Osteocyte (in vitro differentiated cells): ENCODE results near the gene MLST8. TPM values are rescaled to one million over a fixed set of nuclear protein-coding genes. Genes with fewer than 3 reads are reported as not detected.

Experiments
- DNase-seq: peaks from one replicate; pipeline ENCODE4 v3.0.0; 2021; ENCODE audit warnings: mixed read lengths; ENCODE audit not compliant: unreplicated experiment; ENCODE audit errors: extremely low spot score
- H3K27ac Mint-ChIP-seq: one replicate; pipeline ENCODE4 v1.8.0; 2021; ENCODE audit warnings: mild to moderate bottlenecking, mixed read lengths; ENCODE audit not compliant: unreplicated experiment
- H3K27me3 Mint-ChIP-seq: one replicate; pipeline ENCODE4 v1.8.0; 2021; ENCODE audit warnings: mixed read lengths; ENCODE audit not compliant: unreplicated experiment
- H3K36me3 Mint-ChIP-seq: one replicate; pipeline ENCODE4 v1.8.0; 2021; ENCODE audit warnings: mixed read lengths; ENCODE audit not compliant: unreplicated experiment
- H3K4me1 Mint-ChIP-seq: one replicate; pipeline ENCODE4 v1.8.0; 2021; ENCODE audit warnings: mixed read lengths; ENCODE audit not compliant: unreplicated experiment
- H3K4me3 Mint-ChIP-seq: one replicate; pipeline ENCODE4 v1.8.0; 2021; ENCODE audit warnings: mild to moderate bottlenecking, moderate library complexity, mixed read lengths; ENCODE audit not compliant: unreplicated experiment
- H3K9me3 Mint-ChIP-seq: one replicate; pipeline ENCODE4 v1.8.0; 2021; ENCODE audit warnings: mixed read lengths; ENCODE audit not compliant: unreplicated experiment
- total RNA-seq: library from RNA; stranded (reverse); gene quantifications from 2 replicates; pipeline ENCODE4 v1.2.1, GENCODE V29; 2021
- TF ChIP-seq, protein P1 (sequence below): fragments of 200-600 bp; sonication (generic); IDR thresholded peaks from 2 replicates; pipeline ENCODE4 v1.5.0; 2021; ENCODE audit warnings: antibody characterized with exemption, mild to moderate bottlenecking, moderate library complexity

The MLST8 gene
- total RNA-seq, 1 donor from 2014 or later = 60.2 TPM

DNA sequence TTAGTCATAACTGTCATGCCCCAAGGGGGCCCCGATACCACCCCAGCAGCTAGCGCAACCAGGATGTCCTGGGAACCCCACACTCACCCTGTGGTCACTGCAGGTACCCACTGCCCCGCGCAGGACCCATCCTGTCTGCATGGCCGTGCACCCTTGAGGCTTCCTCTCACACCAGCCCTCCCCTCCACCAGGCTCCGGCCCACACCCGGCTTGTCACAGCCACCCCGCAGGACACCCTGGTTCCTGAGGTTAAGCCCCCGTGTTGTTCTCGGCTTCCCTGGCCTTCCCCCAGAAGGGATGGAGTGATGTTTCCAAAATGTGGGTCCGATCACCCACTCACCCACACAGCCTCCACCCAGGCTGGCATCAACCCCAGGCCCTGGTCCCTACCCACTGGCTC is 38.5 kb downstream of the MLST8 start:
- no peaks in the 10 kb centered on the region for H3K27me3 Mint-ChIP-seq
- peaks cover 14% of the 10 kb centered on the region for H3K36me3 Mint-ChIP-seq
- no peak for DNase-seq
- no peak overlapping the region for H3K4me3 Mint-ChIP-seq
- H3K9me3 Mint-ChIP-seq = no peaks in the 10 kb centered on the region
- no peaks in the 10 kb centered on the region for H3K4me1 Mint-ChIP-seq
- H3K27ac Mint-ChIP-seq = no peak overlapping the region
- TF ChIP-seq, protein P1, sequence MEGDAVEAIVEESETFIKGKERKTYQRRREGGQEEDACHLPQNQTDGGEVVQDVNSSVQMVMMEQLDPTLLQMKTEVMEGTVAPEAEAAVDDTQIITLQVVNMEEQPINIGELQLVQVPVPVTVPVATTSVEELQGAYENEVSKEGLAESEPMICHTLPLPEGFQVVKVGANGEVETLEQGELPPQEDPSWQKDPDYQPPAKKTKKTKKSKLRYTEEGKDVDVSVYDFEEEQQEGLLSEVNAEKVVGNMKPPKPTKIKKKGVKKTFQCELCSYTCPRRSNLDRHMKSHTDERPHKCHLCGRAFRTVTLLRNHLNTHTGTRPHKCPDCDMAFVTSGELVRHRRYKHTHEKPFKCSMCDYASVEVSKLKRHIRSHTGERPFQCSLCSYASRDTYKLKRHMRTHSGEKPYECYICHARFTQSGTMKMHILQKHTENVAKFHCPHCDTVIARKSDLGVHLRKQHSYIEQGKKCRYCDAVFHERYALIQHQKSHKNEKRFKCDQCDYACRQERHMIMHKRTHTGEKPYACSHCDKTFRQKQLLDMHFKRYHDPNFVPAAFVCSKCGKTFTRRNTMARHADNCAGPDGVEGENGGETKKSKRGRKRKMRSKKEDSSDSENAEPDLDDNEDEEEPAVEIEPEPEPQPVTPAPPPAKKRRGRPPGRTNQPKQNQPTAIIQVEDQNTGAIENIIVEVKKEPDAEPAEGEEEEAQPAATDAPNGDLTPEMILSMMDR = no peak

DNA sequence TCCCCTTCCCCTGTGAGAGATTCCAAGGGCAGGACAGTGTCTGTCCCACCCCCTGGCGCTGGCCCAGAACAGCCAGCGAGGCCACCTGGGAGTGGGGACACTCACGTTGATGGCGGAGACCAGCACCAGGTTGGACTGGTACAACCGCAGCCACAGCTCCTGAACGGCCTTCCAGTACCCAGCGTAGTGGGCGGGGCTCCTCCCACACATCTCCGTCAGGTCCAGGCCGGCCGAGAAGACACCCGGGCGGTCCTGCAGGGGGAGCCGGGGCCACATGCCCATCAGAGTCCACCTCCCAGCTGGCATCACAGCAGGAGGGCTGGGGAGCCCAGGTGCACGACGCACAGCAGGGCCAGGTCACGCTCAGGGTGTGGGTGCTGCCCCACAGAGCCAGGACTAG is 39.0 kb downstream of the MLST8 start:
- Mint-ChIP-seq H3K27ac (no peak overlapping the region), H3K36me3 (peaks cover 14% of the 10 kb centered on the region), H3K4me3 (no peak overlapping the region), H3K4me1 (no peaks in the 10 kb centered on the region), H3K27me3 (no peaks in the 10 kb centered on the region), H3K9me3 (no peaks in the 10 kb centered on the region)
- TF ChIP-seq, protein P1 = no peak
- DNase-seq = no peak

DNA sequence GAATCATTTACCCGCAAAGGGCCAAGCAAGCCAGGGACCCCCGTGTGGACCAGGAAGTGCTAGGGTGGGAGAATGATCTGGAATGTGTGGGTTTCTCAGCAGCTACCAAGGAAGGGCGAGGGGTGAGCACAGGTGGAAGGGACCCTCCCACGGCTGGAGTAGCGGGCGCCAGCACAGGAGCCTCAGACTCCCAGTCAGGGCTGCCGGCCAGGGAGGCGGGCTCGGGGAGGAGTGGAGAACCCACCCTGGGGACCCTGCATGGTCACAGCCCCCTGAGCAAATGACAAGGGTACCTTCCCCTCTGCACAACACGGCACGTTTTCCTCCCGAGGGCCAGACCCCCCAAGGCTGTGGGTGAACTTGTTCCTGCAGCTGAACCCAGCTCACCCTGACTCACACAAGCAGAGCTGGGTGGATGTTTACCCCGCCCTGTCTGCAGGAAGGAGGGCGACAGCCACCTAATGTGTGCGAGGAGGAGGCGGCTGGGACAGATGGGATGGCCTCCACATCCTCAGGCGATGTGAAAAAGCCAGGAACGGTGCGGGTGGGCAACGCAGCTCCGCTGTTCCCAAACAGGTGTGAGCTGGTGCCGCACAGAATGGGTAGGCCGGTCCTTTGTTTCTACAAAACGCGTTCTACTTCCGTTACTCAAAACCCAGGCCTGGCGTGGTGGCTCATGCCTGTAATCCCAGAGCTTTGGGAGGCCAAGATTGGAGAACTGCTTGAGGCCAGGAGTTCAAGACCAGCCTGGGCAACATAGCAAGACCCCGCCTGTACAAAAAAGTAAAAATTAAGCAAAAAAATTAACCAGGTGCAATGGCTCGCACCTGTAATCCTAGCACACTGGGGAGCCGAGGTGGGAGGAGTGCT is 39.9 kb downstream of the MLST8 start:
- Mint-ChIP-seq H3K27ac (no peak overlapping the region), H3K4me3 (no peak overlapping the region)
- DNase-seq = no peak

DNA sequence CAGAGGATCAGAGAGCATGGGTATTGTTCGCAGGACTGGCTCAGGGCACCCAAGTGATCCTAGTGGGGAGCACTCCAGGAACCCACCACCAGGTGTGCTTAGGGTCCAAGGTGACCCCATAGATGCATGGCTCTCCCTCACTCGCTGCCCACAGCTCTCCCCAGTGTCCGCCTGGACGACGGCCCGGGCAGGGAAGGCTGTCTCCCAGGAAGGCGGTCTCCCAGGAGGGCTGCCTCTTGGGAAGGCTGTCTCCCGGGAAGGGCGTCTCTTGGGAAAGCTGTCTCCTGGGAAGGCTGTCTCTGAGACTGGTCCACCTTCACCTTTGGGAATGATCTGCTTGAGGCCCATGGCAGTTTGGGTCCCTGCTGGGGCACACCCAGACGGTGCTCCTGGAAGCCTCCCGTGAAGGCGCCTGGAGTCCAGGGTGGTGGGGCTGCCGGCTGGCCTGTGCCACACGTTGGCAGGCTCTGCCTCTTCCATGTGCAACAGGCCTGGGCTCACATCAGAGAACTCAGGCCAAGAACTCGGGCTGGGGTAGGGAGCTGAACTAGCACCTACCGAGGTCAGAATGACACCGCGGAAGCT is 41.1 kb downstream of the MLST8 start:
- peaks cover 11% of the 10 kb centered on the region for H3K4me1 Mint-ChIP-seq
- no peaks in the 10 kb centered on the region for H3K9me3 Mint-ChIP-seq
- TF ChIP-seq, protein P1 = no peak
- DNase-seq = no peak
- H3K4me3 Mint-ChIP-seq = no peak overlapping the region
- no peak overlapping the region for H3K27ac Mint-ChIP-seq
- peaks cover 14% of the 10 kb centered on the region for H3K36me3 Mint-ChIP-seq
- H3K27me3 Mint-ChIP-seq = no peaks in the 10 kb centered on the region

More for the DNA sequence above, 39.9 kb downstream of the MLST8 start:
- Mint-ChIP-seq H3K9me3 (no peaks in the 10 kb centered on the region), H3K4me1 (peaks cover 3% of the 10 kb centered on the region), H3K36me3 (peaks cover 14% of the 10 kb centered on the region), H3K27me3 (no peaks in the 10 kb centered on the region)
- TF ChIP-seq, protein P1 = no peak

DNA sequence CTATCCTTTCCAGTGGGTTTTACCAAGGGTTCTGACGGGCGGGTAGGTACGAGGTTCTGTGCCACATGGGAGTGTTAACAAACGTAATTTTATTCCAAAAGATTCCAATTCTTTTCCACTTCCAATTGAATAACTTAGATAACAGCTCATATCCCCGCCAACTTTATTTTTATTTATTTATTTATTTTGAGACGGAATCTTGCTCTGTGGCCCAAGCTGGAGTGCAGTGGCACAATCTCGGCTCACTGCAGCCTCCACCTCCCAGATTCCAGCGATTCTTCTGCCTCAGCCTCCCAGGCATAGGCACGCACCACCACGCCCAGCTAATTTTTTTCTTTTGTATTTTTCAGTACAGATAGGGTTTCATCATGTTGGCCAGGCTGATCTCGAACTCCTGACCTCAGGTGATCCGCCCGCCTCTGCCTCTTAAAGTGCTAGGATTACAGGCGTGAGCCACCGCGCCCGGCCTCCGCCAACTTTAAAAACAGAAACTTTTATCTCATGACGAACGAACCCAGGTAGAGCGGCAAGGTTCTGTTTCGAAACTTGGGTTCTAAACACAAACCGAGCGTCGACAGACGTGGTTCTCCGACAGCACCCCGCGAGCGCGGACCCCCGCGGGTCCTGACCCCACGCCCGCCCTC is 45.5 kb downstream of the MLST8 start:
- TF ChIP-seq, protein P1 = no peak
- Mint-ChIP-seq H3K4me1 (peaks cover 15% of the 10 kb centered on the region), H3K9me3 (no peaks in the 10 kb centered on the region), H3K27ac (peak overlapping the region; percentile 84), H3K4me3 (peak overlapping the region; percentile 87), H3K27me3 (no peaks in the 10 kb centered on the region), H3K36me3 (peaks cover 24% of the 10 kb centered on the region)
- no peak for DNase-seq
